ENCODE measurements around the gene CCL18.
"Not testable (repeated sequence)": the region's sequence is repeated elsewhere in the genome, so short reads cannot be mapped to it uniquely, and the experiment has no call there.

- TF ChIP-seq, protein P1, sequence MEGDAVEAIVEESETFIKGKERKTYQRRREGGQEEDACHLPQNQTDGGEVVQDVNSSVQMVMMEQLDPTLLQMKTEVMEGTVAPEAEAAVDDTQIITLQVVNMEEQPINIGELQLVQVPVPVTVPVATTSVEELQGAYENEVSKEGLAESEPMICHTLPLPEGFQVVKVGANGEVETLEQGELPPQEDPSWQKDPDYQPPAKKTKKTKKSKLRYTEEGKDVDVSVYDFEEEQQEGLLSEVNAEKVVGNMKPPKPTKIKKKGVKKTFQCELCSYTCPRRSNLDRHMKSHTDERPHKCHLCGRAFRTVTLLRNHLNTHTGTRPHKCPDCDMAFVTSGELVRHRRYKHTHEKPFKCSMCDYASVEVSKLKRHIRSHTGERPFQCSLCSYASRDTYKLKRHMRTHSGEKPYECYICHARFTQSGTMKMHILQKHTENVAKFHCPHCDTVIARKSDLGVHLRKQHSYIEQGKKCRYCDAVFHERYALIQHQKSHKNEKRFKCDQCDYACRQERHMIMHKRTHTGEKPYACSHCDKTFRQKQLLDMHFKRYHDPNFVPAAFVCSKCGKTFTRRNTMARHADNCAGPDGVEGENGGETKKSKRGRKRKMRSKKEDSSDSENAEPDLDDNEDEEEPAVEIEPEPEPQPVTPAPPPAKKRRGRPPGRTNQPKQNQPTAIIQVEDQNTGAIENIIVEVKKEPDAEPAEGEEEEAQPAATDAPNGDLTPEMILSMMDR (IDR thresholded peaks at IDR 0.05; ENCODE audit: low read length): not testable (repeated sequence)
- not testable (repeated sequence) for TF ChIP-seq EZH2 (IDR thresholded peaks at IDR 0.05; ENCODE audit: borderline replicate concordance, low read length)
These were observed 19.6 kb downstream of the CCL18 start for GRCh38 chr17:36083691-36084090.
